ENCODE data around the gene PITX2.
"Not testable (repeated sequence)": the region's sequence is repeated elsewhere in the genome, so short reads cannot be mapped to it uniquely, and the experiment has no call there.

Gene PITX2

GRCh38 chr4:110610620-110610939 is 12.3 kb downstream of the PITX2 start:
- no peak for DNase-seq

- DNase-seq: no peak
Measured at GRCh38 chr4:110609044-110609750, 13.7 kb downstream of the PITX2 start.

- DNase-seq: no peak
Measured at GRCh38 chr4:110605077-110605476, 17.8 kb downstream of the PITX2 start.

- no peak for DNase-seq
Measured at GRCh38 chr4:110602061-110602460, 20.8 kb downstream of the PITX2 start.

- no peak for DNase-seq
Measured at GRCh38 chr4:110597582-110597981, 25.3 kb downstream of the PITX2 start.

- no peak for DNase-seq
Measured at GRCh38 chr4:110596431-110596830, 26.4 kb downstream of the PITX2 start.

- DNase-seq: no peak
Measured at GRCh38 chr4:110595583-110595982, 27.3 kb downstream of the PITX2 start.

GRCh38 chr4:110589297-110589696 is 33.6 kb downstream of the PITX2 start:
- DNase-seq: no peak

- DNase-seq: no peak
Measured at GRCh38 chr4:110587666-110588285, 35.1 kb downstream of the PITX2 start.

GRCh38 chr4:110586131-110586850 is 36.6 kb downstream of the PITX2 start:
- no peak for DNase-seq

- not testable (repeated sequence) for DNase-seq
Measured at GRCh38 chr4:110576696-110577095, 46.2 kb downstream of the PITX2 start.
